Stimulated activated effector memory CD8-positive, alpha-beta T cell treated with anti-CD3 and anti-CD28 coated beads, Interleukin-12 subunit alpha, Interleukin-12 subunit beta, amount 100 ng/mL, for 72 hours (primary cell): ENCODE measurements around the gene TM4SF4.

Experiments
- ATAC-seq: fragments of 150-1000 bp; cut with Tn5 transposase; 2 replicates; pipeline ENCODE4 v1.10.0; 2021
- DNase-seq, 2 donors: peaks; one replicate each; pipeline ENCODE4 v3.0.0; 2021 to 2022; ENCODE audit warnings: low spot score in 2 of 2
- H3K27ac Mint-ChIP-seq: one replicate; pipeline ENCODE4 v1.8.0; 2022; ENCODE audit warnings: mild to moderate bottlenecking, mixed read lengths
- H3K36me3 Mint-ChIP-seq: one replicate; pipeline ENCODE4 v1.8.0; 2022; ENCODE audit warnings: mild to moderate bottlenecking, mixed read lengths
- H3K4me1 Mint-ChIP-seq: one replicate; pipeline ENCODE4 v1.8.0; 2022; ENCODE audit warnings: mixed read lengths
- H3K4me3 Mint-ChIP-seq: one replicate; pipeline ENCODE4 v1.8.0; 2022; ENCODE audit warnings: mild to moderate bottlenecking, mixed read lengths
- H3K9me3 Mint-ChIP-seq: one replicate; pipeline ENCODE4 v1.8.0; 2022; ENCODE audit warnings: mixed read lengths

Gene TM4SF4

GRCh38 chr3:149448331-149448831, 26.1 kb upstream of the TM4SF4 start:
- H3K36me3 Mint-ChIP-seq: no peaks in the 10 kb centered on the region
- no peak overlapping the region for H3K4me3 Mint-ChIP-seq
- peaks cover 4% of the 10 kb centered on the region for H3K9me3 Mint-ChIP-seq
- DNase-seq: no peak
- H3K27ac Mint-ChIP-seq: no peak overlapping the region
- H3K4me1 Mint-ChIP-seq: no peaks in the 10 kb centered on the region
- no peak for ATAC-seq

GRCh38 chr3:149449182-149449581, 25.3 kb upstream of the TM4SF4 start:
- no peak overlapping the region for H3K4me3 Mint-ChIP-seq
- H3K4me1 Mint-ChIP-seq: no peaks in the 10 kb centered on the region
- H3K27ac Mint-ChIP-seq: no peak overlapping the region
- peaks cover 4% of the 10 kb centered on the region for H3K9me3 Mint-ChIP-seq
- H3K36me3 Mint-ChIP-seq: no peaks in the 10 kb centered on the region
- DNase-seq: no peak
- no peak for ATAC-seq

GRCh38 chr3:149449799-149450198, 24.7 kb upstream of the TM4SF4 start:
- DNase-seq (no peak), ATAC-seq (no peak)
- H3K9me3 Mint-ChIP-seq: peaks cover 4% of the 10 kb centered on the region
- no peak overlapping the region for H3K4me3 Mint-ChIP-seq
- no peak overlapping the region for H3K27ac Mint-ChIP-seq
- no peaks in the 10 kb centered on the region for H3K4me1 Mint-ChIP-seq
- H3K36me3 Mint-ChIP-seq: no peaks in the 10 kb centered on the region

GRCh38 chr3:149450281-149450680, 24.2 kb upstream of the TM4SF4 start:
- no peaks in the 10 kb centered on the region for H3K4me1 Mint-ChIP-seq
- H3K9me3 Mint-ChIP-seq: peaks cover 4% of the 10 kb centered on the region
- no peak overlapping the region for H3K27ac Mint-ChIP-seq
- H3K4me3 Mint-ChIP-seq: no peak overlapping the region
- DNase-seq (no peak), ATAC-seq (no peak)
- H3K36me3 Mint-ChIP-seq: no peaks in the 10 kb centered on the region

- Mint-ChIP-seq H3K9me3 (peaks cover 4% of the 10 kb centered on the region), H3K27ac (no peak overlapping the region), H3K4me1 (no peaks in the 10 kb centered on the region), H3K36me3 (no peaks in the 10 kb centered on the region), H3K4me3 (no peak overlapping the region)
- ATAC-seq: no peak
- no peak for DNase-seq
Observed at GRCh38 chr3:149452036-149452435, 22.5 kb upstream of the TM4SF4 start.

- DNase-seq (no peak), ATAC-seq (no peak)
- H3K9me3 Mint-ChIP-seq: peaks cover 4% of the 10 kb centered on the region
- H3K4me1 Mint-ChIP-seq: no peaks in the 10 kb centered on the region
- H3K36me3 Mint-ChIP-seq: no peaks in the 10 kb centered on the region
- no peak overlapping the region for H3K27ac Mint-ChIP-seq
- H3K4me3 Mint-ChIP-seq: no peak overlapping the region
Observed at GRCh38 chr3:149453140-149453805, 21.2 kb upstream of the TM4SF4 start.

- Mint-ChIP-seq H3K36me3 (no peaks in the 10 kb centered on the region), H3K4me3 (no peak overlapping the region), H3K4me1 (no peaks in the 10 kb centered on the region), H3K9me3 (peaks cover 4% of the 10 kb centered on the region), H3K27ac (no peak overlapping the region)
- DNase-seq (no peak), ATAC-seq (no peak)
Observed at GRCh38 chr3:149454746-149455145, 19.8 kb upstream of the TM4SF4 start.

GRCh38 chr3:149455366-149455765, 19.1 kb upstream of the TM4SF4 start:
- no peak for DNase-seq
- Mint-ChIP-seq H3K4me3 (no peak overlapping the region), H3K27ac (no peak overlapping the region), H3K36me3 (no peaks in the 10 kb centered on the region), H3K4me1 (no peaks in the 10 kb centered on the region), H3K9me3 (peaks cover 4% of the 10 kb centered on the region)
- ATAC-seq: no peak

GRCh38 chr3:149455989-149456388, 18.5 kb upstream of the TM4SF4 start:
- no peaks in the 10 kb centered on the region for H3K36me3 Mint-ChIP-seq
- H3K27ac Mint-ChIP-seq: no peak overlapping the region
- H3K4me1 Mint-ChIP-seq: no peaks in the 10 kb centered on the region
- ATAC-seq: peak; percentile 31
- H3K4me3 Mint-ChIP-seq: no peak overlapping the region
- H3K9me3 Mint-ChIP-seq: peaks cover 4% of the 10 kb centered on the region
- no peak for DNase-seq

GRCh38 chr3:149459491-149460059, 14.9 kb upstream of the TM4SF4 start:
- ATAC-seq: no peak
- no peak overlapping the region for H3K27ac Mint-ChIP-seq

GRCh38 chr3:149460117-149460516, 14.4 kb upstream of the TM4SF4 start:
- Mint-ChIP-seq H3K36me3 (no peaks in the 10 kb centered on the region), H3K4me1 (no peaks in the 10 kb centered on the region), H3K4me3 (no peak overlapping the region), H3K27ac (no peak overlapping the region), H3K9me3 (no peaks in the 10 kb centered on the region)
- no peak for DNase-seq
- no peak for ATAC-seq

More at GRCh38 chr3:149459491-149460059, 14.9 kb upstream of the TM4SF4 start:
- no peaks in the 10 kb centered on the region for H3K4me1 Mint-ChIP-seq
- DNase-seq: no peak
- H3K4me3 Mint-ChIP-seq: no peak overlapping the region
- no peaks in the 10 kb centered on the region for H3K9me3 Mint-ChIP-seq
- H3K36me3 Mint-ChIP-seq: no peaks in the 10 kb centered on the region

- no peaks in the 10 kb centered on the region for H3K36me3 Mint-ChIP-seq
- ATAC-seq: no peak
- no peaks in the 10 kb centered on the region for H3K9me3 Mint-ChIP-seq
- no peaks in the 10 kb centered on the region for H3K4me1 Mint-ChIP-seq
- H3K27ac Mint-ChIP-seq: no peak overlapping the region
- no peak overlapping the region for H3K4me3 Mint-ChIP-seq
- DNase-seq: no peak
Observed at GRCh38 chr3:149462051-149462450, 12.4 kb upstream of the TM4SF4 start.

- DNase-seq: no peak
- Mint-ChIP-seq H3K36me3 (no peaks in the 10 kb centered on the region), H3K9me3 (no peaks in the 10 kb centered on the region)
Observed at GRCh38 chr3:149462581-149463011, 11.9 kb upstream of the TM4SF4 start.

GRCh38 chr3:149463921-149464320, 10.6 kb upstream of the TM4SF4 start:
- Mint-ChIP-seq H3K36me3 (no peaks in the 10 kb centered on the region), H3K4me1 (no peaks in the 10 kb centered on the region), H3K9me3 (no peaks in the 10 kb centered on the region), H3K4me3 (no peak overlapping the region), H3K27ac (no peak overlapping the region)
- peak in 1 of 2 donors; percentile 12 for DNase-seq
- ATAC-seq: no peak

More at GRCh38 chr3:149462581-149463011, 11.9 kb upstream of the TM4SF4 start:
- H3K27ac Mint-ChIP-seq: no peak overlapping the region
- no peak for ATAC-seq
- no peak overlapping the region for H3K4me3 Mint-ChIP-seq
- no peaks in the 10 kb centered on the region for H3K4me1 Mint-ChIP-seq

- H3K36me3 Mint-ChIP-seq: no peaks in the 10 kb centered on the region
- ATAC-seq (no peak), DNase-seq (no peak)
- H3K27ac Mint-ChIP-seq: no peak overlapping the region
- H3K4me1 Mint-ChIP-seq: no peaks in the 10 kb centered on the region
- no peaks in the 10 kb centered on the region for H3K9me3 Mint-ChIP-seq
- H3K4me3 Mint-ChIP-seq: no peak overlapping the region
Observed at GRCh38 chr3:149464542-149465328, 9.8 kb upstream of the TM4SF4 start.
